HG03457 (cell line): Measurements from ENCODE around the gene FBXO36.
"Not testable (repeated sequence)": the region's sequence is repeated elsewhere in the genome, so short reads cannot be mapped to it uniquely, and the experiment has no call there.

ENCODE experiments used
- ATAC-seq: cut with Tn5 transposase; IDR thresholded peaks from one replicate; pipeline ENCODE4 v1.9.1; 2021; ENCODE audit warnings: moderate number of reproducible peaks; ENCODE audit not compliant: unreplicated experiment

FBXO36 gene, protein sequence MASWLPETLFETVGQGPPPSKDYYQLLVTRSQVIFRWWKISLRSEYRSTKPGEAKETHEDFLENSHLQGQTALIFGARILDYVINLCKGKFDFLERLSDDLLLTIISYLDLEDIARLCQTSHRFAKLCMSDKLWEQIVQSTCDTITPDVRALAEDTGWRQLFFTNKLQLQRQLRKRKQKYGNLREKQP

DNA sequence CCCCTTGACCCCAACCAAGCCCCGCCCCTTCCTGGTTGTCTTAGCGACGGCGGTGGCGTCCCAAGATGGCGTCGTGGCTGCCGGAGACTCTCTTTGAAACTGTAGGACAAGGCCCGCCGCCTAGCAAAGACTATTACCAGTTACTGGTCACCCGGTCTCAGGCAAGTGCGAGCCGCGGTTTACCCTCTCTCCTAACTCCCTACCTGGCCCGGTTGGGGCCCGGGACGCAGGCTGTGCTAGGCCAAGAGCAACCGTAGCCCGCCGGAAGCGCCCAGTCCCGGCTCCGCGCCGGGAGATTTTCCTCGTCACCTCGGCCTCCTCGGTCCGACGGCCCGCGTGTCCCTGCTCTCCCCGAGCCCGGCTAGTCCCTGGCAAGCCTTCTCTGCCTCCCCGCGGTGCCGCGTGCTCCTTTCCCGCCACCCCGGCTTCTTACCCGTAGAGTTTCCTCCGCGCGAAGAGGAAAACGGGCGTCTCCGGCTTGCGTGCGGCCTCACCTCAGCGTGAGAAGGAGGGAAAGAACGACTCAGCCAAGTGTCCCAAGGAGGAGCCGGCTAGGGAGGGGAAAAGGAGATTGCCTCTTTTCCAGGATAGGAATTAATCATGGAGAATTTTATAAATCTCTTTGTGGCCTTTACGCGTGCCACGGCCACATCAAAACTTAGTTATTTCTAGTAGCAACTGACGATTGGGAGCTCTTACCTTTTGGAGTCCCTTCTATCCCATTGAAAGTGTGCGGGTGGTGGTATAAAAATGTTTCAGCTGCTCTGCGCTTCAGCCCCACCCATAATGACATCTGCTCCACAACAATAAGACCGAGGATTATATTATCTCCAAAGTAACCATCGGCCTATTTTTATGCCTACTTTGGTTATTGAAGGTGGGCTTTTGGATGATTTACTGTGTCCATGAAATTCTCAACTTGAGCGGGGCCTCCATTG is at the start of gene FBXO36:
TSS of gene FBXO36 (plus strand) at position 55 of the 938 bp plus-strand sequence. CDS start at position 66, 11 bp downstream.
- peak; percentile 36 for ATAC-seq

DNA sequence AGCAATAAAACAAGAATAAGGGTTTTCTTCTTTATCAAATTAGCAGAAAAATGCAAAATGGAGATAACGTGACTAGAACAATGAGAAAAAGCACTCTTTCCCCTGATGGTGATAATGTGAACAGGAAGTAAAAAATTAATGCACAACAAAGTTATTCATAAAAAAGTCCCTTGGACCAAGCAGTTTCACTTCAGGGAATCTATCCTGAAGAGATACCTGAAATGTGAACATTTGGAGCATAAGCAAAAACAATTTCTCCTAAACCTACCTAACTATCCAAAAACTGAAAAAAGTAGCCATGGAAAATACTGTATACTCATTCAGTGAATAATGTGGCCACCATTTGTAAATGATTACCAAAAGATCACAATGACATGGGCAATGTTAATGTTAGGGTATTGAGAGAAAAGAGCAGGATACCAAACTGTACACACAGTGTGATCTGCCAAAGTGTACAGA is 49.2 kb upstream of the FBXO36 start:
- peak; percentile 91 for ATAC-seq

DNA sequence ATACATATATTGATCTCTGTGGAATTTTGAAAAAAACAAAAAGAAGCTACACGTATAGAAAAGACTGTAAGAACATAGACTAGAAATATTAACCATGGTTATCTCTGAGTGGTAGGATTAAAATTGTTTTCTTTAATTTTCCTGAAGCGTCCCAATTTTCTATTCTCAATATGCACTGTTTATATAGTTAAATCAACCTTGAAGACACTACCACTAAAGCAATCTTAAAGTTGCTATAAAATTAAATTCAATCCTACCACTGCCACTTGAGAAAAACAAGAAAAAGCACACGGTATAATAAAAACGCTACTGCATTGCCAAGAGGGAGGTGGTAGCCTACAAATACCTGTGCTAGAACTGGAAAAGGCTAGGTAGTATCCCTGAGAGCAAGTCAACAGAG is 47.7 kb upstream of the FBXO36 start:
- no peak for ATAC-seq

DNA sequence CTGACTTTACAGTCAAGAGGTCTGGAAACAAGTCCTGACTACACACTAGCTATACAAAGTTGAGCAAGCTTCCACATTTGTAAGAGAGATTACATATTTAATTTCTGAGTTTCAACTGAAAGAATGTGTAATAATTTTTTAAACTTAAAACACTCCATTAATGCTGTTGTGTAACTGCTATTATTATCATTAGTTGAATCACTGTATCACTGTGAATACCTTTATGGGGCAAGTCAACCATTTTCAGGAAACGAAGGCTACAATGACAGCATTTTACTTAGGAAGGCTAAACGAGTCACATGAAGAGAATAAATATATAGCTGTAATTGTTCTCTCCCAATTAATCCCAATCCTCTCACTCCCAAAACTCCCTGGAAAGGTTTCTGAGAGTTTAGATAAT is 46.8 kb upstream of the FBXO36 start:
- no peak for ATAC-seq

DNA sequence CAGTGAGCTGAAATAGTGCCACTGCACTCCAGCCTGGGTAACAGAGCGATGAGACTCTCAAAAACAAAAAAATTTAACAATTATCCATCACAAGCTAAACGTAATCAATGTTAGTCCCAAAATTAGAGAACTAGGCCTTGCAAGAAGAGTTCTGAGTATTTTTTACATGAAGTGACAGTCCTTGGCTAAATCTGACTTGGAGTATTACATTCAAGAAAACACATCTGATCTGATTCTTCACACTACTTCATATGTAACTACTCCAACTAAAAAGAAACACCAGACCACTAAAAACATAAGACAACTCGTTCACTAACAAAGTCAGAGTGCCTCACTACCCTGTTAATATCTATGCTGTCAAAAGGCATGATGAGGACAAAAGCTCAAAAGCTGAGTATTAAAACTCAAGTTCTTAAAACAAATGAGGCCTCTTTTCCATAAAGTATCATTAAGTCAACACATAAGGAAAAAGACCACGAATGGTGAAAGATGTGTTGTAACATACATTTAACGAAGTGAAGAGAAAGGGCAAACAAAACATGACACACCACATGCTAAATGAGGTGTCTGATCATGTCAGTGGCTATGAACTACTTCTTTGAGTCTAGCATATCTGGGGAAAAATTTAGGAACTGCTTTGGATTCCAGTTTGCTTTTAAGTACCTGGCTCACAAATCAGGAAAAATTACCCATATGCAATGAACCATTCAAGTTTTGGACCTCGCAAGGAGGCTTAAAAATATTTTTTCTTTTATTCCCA is 42.9 kb upstream of the FBXO36 start:
- no peak for ATAC-seq

DNA sequence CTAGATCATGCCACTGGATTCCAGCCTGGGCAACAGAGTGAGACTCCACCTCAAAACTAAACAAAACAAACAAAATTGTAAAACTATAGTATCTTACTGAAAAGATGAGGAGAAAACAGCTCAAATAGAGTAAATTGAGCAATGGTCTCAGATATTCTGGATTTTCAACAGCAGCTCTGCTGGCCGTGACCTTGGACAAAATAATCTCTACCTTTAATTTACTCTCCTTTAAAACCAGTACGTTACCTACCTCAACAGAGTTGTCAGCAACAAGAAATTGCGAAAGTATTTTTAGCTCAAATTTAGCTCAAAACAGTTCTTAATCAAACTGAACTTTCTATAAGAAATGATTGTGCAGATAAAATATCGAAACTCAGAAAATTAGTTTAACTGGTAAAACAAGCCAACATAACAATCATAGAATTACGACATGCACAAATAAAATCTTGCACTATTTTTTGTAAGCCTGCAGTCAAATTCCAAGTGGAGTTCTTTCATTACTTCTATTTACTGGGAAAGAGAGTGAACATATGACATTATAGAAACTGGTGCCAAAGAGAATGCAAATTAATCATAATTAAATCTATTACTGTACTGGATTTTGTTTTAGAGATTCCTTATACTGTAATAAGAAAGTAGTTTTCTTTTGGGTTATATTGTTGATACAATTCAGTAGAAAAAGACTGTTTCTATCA is 41.3 kb upstream of the FBXO36 start:
- ATAC-seq = no peak

DNA sequence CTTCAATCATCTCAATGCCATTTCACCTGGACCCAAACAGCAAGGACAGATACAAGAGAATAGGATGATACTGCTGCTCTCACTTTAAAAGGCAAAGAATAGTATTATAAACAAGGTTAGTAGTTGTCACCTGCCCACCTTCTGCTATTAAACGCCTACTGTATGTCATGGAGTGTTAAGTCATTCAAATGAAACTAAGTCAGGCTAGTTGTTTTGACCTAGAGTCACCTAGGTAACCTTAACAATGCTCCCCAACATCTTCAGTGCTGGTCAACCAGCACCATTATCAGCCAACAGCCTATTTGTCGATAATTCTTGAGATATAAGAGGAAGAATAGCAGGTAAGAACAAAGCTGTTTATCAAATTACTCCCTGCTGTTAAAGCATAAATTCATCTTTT is 39.7 kb upstream of the FBXO36 start:
- ATAC-seq = no peak

DNA sequence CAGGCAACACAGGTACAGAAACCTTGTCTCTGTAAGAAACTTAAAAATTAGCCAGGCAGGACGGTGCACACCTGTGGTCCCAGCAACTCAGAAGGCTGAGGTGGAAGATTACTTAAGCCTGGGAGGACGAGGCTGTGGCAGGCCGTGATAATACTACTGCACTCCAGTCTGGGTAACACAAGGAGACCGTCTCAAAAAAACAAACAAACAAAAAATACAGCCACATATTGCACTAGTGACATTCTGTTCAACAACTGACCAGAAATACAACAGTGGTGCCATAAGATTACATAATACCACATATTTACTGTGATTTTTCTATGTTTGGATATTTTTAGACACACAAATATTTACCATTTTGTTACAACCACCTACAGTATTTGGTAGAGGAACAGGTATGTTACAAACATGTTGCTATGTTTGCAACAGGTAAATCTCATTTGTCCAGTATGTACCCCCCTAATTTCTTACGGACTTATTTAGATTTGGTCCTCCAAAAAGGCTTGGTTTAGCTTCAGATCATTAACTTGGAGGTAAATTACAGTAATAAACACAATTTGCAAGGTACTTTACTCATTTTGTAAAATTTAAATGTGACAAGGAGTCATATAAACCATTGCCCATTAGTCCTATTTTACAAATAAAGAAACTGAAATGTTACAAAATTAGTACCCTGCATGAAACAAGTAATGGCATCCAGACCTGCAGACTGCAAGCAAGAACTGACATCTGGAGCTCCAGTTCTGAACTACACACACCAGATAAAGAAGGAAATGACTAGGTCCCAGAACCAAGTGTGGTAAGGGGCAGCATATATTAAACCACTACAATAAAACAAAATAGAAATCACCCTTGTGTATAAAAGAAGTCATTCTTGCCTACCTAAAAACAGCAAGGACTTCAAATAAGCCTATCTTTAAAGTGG is 37.3 kb upstream of the FBXO36 start:
- no peak for ATAC-seq

DNA sequence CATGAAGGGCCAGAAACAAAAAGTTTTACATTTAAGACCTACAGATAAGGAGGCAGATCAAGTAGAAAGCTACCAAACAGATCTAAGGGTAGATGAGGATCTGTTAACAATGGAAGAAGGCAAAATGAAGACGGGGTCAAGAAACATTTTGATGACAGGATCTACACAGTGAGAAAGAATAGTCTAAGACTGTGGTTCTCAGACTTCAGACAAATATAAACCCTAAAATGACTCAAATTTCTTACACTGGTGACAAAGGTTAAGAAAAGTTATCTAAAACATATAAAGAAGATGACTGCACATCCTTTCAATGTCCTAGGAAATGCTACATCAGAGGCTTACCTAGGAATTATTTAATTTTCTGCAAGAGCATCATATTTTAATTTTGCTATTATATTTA is 34.9 kb upstream of the FBXO36 start:
- no peak for ATAC-seq

DNA sequence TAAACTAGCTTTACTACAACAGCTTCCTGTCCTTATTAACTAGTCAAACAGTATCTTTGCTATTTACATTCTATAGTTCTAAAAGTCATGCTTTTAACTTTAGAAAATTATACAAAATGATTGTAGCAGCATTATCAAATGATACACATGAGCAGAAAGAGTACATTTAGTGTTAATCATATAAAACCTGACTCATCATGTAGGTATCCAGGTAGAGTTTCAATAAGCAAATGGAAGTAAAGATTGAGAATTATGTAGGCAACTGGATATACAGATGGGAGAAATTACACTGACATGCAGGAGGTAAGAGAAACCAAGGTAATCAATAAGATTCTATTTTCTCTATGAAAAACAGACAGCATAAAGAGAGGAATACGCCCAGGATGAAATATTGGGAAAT is 34.3 kb upstream of the FBXO36 start:
- ATAC-seq = no peak

DNA sequence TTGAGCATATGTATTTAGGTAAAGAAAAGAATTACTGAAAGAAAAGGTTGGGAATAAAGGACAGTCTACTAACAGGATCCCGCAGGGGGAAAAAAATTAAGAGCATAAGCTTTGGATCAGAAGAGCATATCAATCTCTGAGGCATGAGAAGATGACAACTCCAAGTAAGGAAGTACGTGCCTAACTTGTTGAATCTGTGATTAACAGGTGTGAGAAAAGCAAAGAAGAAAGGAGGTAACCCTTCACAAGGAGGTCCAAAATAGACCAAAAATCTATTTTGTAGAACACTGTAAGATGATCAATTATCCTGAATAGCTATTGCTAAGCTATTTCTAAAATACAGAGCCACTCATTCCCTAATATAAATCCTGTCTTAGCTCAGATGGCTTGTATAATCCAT is 33.3 kb upstream of the FBXO36 start:
- ATAC-seq = no peak

DNA sequence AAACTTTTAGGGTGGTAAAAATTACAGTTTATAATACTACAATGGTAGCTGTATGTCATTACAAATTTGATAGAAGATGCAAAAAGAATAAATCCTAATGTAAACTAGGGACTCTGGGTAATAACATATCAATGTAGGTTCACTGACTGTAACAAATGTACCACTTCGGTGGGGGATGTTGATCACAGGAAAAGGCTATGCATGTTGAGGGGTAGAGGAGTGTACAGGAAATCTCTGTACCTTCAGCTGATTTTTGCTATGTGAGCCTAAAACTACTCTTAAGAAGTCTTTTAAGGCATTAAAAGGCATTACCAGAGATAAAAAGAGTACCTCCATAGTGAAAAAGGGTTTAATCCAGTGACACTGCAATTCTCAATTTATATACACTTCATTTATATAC is 25.4 kb upstream of the FBXO36 start:
- ATAC-seq = no peak

DNA sequence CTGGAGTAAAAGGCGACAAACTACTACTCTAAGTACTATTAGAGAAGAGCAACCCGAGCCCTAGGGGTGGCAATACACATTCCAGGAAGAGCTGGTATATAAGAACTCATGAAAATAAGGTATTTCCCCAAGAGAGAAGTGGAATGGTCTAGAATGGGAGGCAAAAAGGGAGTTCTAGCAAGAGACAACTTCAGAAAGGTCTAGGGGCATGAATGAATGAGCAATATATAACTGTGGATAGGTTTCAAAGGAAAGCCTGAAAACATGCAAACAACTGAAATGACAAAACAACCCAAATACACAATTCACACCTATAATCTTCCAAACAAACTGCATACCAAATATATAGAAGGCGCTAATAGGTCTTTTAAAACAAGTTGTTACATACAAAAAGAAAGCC is 22.7 kb upstream of the FBXO36 start:
- ATAC-seq = no peak

DNA sequence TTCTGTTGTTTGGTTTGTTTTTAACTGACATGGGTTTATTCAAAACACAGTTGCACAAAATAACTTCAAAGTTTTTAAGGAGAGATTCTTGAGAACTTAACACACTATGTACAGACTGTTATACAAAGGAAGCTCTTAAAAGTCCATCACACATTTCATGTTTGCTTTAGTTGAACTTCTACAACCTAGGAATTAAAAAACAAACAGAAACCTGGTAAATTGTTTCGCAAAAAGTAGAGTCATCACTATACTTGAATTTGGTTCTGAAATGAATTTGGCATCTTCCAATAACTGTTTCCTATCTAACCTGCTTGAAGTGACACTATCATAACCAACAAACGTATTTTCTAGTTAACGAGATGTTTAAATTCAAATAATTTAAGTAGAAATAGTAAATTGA is 22.3 kb upstream of the FBXO36 start:
- ATAC-seq = no peak

DNA sequence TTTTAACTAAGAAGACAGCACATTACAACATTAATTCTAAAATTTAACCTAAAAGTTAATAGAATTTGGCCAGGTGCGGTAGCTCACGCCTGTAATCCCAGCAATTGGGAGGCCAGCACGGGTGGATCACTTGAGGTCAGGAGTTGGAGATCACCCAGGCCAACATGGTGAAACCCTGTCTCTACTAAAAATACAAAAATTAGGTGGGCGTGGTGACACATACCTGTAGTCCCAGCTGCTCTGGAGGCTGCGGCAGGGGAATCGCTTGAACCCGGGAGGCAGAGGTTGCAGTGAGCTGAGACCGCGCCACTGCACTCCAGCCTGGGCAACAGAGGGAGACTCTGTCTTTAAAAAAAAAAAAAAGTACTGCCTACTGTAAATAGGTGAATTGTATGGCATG is 21.8 kb upstream of the FBXO36 start:
- not testable (repeated sequence) for ATAC-seq

DNA sequence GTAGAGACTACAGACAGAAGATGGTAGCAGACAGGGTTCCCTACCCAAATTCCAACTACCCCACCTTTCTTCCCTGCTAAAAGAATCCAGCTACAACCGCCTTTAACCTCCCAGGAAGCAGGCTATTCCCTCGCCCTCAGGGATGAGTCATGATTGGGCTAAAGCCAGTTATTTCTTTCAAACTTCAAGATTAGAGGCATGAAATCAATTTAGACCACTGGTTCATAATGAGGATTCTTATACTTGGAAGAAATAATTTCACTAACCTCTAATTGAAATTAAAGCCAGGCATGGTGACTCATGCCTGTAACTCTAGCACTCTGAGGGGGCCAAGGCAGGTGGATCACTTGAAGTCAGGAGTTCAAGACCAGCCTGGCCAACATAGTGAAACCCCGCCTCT is 20.5 kb upstream of the FBXO36 start:
- ATAC-seq = no peak

DNA sequence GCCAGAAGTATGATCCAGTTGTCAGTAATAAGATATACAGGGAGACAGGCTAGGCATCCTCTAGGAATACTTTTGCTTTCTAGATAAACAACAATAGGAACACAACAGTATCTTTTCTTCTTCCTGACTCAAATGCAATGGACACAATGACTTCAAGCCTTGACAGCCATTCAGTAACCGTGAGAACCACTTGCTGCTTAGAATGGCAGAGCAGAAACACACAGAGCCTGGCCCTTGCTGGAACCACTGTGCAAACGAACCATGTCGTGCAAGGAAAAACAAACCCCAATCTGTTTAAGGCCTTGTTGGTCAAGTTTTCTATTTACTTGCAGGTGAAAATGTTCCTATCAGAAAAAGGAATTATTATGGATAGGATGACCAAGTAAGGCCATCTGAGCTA is 19.3 kb upstream of the FBXO36 start:
- no peak for ATAC-seq

DNA sequence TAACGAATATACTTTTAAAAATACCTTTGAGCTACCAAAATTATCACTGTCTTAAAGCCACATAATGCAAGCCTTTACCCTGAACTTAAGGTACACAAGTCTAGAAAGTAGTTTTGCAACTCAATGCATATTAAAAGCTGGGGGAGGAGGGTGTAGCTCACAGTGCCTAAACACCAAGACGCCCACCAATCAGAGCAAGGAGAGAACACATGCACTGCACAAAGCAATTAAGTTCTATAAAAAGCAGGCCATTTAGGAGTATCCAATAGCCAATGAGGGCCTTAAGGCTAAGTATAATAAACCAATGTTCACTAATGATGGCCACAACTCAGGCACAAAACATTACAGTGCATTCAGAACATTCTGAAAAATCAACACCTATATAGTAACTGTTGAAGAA is 16.7 kb upstream of the FBXO36 start:
- ATAC-seq = no peak

DNA sequence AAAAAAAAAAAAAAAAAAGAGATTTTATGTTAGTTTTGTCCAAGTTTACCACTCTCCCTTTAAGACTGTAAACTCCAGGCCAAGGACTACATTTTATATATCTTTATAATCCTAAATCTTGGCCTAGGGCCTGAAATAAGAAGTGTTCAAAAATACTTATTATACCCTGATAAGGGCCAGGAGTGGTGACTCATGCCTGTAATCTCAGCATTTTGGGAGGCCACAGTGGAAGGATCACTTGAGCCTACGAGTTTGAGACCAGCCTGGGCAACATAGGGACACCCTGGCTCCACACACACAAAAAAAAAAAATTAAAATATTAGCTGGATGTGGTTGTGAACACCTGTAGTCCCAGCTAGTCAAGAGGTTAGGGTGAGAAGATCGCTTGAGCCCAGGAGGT is 13.2 kb upstream of the FBXO36 start:
- ATAC-seq = no peak
